Uterus (tissue), 4 donors: Measurements from ENCODE around the gene SUPT4H1. TPM values are rescaled to one million over a fixed set of nuclear protein-coding genes. Genes with fewer than 3 reads are reported as not detected.

Experiments
- DNase-seq, 2 donors: peaks; one replicate each; pipeline ENCODE4 v3.0.0-alpha.2; 2019 to 2020
- H3K27ac ChIP-seq, 2 donors: fragments of 200-600 bp; sonication (generic); 1 replicate in 1 of 2; 2 replicates in 1 of 2; pipeline ENCODE4 v1.5.1; 2016 to 2018
- H3K27me3 ChIP-seq, 2 donors: fragments of 200-600 bp; sonication (generic); one replicate each; pipeline ENCODE4 v1.5.1; 2018 to 2019; ENCODE audit warnings: control low read depth in 1 of 2
- H3K36me3 ChIP-seq, 2 donors: fragments of 200-600 bp; sonication (generic); one replicate each; pipeline ENCODE4 v1.5.1; 2019; ENCODE audit warnings: control low read depth in 1 of 2
- H3K4me1 ChIP-seq, 2 donors: fragments of 200-600 bp; sonication (generic); one replicate each; pipeline ENCODE4 v1.5.1; 2018 to 2019; ENCODE audit warnings: control low read depth in 1 of 2
- H3K4me3 ChIP-seq, 2 donors: fragments of 200-600 bp; sonication (generic); 1 replicate in 1 of 2; 2 replicates in 1 of 2; pipeline ENCODE4 v1.5.1; 2018 to 2019; ENCODE audit warnings: mild to moderate bottlenecking in 1 of 2
- H3K9me3 ChIP-seq, 2 donors: fragments of 200-600 bp; sonication (generic); one replicate each; pipeline ENCODE4 v1.5.1; 2019; ENCODE audit warnings: control low read depth in 1 of 2
- CTCF ChIP-seq, 4 experiments: fragments of 200-600 bp in 2 of 4; fragments of 450-650 bp in 2 of 4; sonication (generic) in 2 of 4; IDR thresholded peaks; one replicate each; pipeline ENCODE4 v1.5.1; 2016 to 2019; ENCODE audit warnings: antibody characterized with exemption in 4 of 4, mild to moderate bottlenecking in 2 of 4, moderate library complexity in 1 of 4
- POLR2A ChIP-seq, 2 donors: fragments of 450-650 bp; IDR thresholded peaks; one replicate each; pipeline ENCODE4 v1.6.1; 2016; ENCODE audit warnings: antibody characterized with exemption in 2 of 2, mild to moderate bottlenecking in 1 of 2, moderate library complexity in 1 of 2
- intact Hi-C: fragments of 100-400 bp; cut with DNase I; formaldehyde crosslinking; loops from one replicate; pipeline ENCODE4 v1.15.1; 2023; ENCODE audit warnings: low total_unique reads
- total RNA-seq, 4 donors: library from RNA; depleted of rRNA in 3 of 4; stranded (reverse); fragments of >200 nt in 3 of 4; gene quantifications; one replicate each; pipeline versions ENCODE4 v1.1.0 to v1.2.4, GENCODE V29; 2014 to 2023
- donor health status: DM: yes; HTN: yes; CAD: no.

SUPT4H1 gene
- total RNA-seq, 4 donors from 2014 or later = 31.1 to 267 (median 98.1) TPM

- Histone ChIP-seq H3K4me1 (no peaks in the 10 kb centered on the region), H3K27me3 (no peaks in the 10 kb centered on the region), H3K4me3 (no peak overlapping the region), H3K36me3 (no peaks in the 10 kb centered on the region), H3K27ac (no peak overlapping the region), H3K9me3 (no peaks in the 10 kb centered on the region)
- intact Hi-C loops = no loop called here
- DNase-seq = no peak
- no peak for TF ChIP-seq POLR2A (IDR thresholded peaks at IDR 0.05)
- no peak for TF ChIP-seq CTCF (IDR thresholded peaks at IDR 0.05)
Observed at GRCh38 chr17:58357312-58358297, 5.6 kb upstream of the SUPT4H1 start.

DNA sequence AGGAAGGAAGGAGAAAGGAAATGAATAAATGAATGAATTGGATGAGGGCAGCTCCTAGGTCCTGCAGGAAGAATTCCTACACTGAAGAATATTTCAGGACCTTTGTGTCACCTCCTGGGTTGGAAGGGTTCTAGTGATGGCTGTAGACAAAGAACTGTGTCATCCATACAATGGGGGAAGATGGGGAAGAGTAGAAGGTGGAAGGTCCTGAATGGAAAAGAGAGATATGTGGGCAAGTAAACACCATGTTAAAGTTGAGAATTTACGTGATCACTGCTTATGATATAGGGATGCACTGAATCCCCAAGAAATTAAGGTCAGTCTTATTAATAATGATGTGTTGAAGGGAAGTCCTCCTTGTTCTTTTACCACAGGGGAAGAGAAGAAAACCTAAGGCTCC is 4.2 kb upstream of the SUPT4H1 start:
- intact Hi-C loops = no loop called here
- TF ChIP-seq POLR2A (IDR thresholded peaks at IDR 0.05) (no peak), CTCF (IDR thresholded peaks at IDR 0.05) (no peak)
- H3K27me3 ChIP-seq = no peaks in the 10 kb centered on the region
- no peaks in the 10 kb centered on the region for H3K36me3 ChIP-seq
- DNase-seq = no peak
- no peaks in the 10 kb centered on the region for H3K9me3 ChIP-seq
- no peaks in the 10 kb centered on the region for H3K4me1 ChIP-seq
- no peak overlapping the region for H3K4me3 ChIP-seq
- no peak overlapping the region for H3K27ac ChIP-seq

GRCh38 chr17:58354541-58355216 is 2.7 kb upstream of the SUPT4H1 start:
- Histone ChIP-seq H3K4me3 (no peak overlapping the region), H3K27ac (no peak overlapping the region), H3K36me3 (no peaks in the 10 kb centered on the region), H3K4me1 (no peaks in the 10 kb centered on the region), H3K27me3 (no peaks in the 10 kb centered on the region), H3K9me3 (no peaks in the 10 kb centered on the region)
- intact Hi-C loops = no loop called here
- DNase-seq = no peak
- TF ChIP-seq POLR2A (IDR thresholded peaks at IDR 0.05) (no peak), CTCF (IDR thresholded peaks at IDR 0.05) (no peak)

- Histone ChIP-seq H3K36me3 (no peaks in the 10 kb centered on the region), H3K4me3 (no peak overlapping the region), H3K27me3 (no peaks in the 10 kb centered on the region), H3K4me1 (no peaks in the 10 kb centered on the region), H3K27ac (peak overlapping the region; percentile 86 to 92), H3K9me3 (no peaks in the 10 kb centered on the region)
- no peak for DNase-seq
- intact Hi-C loops = no loop called here
- TF ChIP-seq POLR2A (IDR thresholded peaks at IDR 0.05) (no peak), CTCF (IDR thresholded peaks at IDR 0.05) (no peak)
Observed at GRCh38 chr17:58353389-58353825, 1.4 kb upstream of the SUPT4H1 start.
